Liver (tissue), 9 donors: ENCODE results near the gene MRPL21. TPM values are rescaled to one million over a fixed set of nuclear protein-coding genes. Genes with fewer than 3 reads are reported as not detected.

Experiments used
- DNase-seq: peaks from one replicate; pipeline ENCODE4 v3.0.0-alpha.2; 2017; ENCODE audit warnings: low spot score
- H3K27ac ChIP-seq, 2 donors: one replicate each; pipeline ENCODE4 v1.7.0; 2013; ENCODE audit warnings: inconsistent platforms in 2 of 2, low read length in 2 of 2, control low read depth in 1 of 2, low read depth in 1 of 2, mild to moderate bottlenecking in 1 of 2
- H3K27me3 ChIP-seq, 4 donors: one replicate each; pipeline versions ENCODE4 v1.6.1 to v1.7.0; 2013; ENCODE audit warnings: low read length in 3 of 4, inconsistent platforms in 1 of 4, mild to moderate bottlenecking in 1 of 4, moderate library complexity in 1 of 4; ENCODE audit not compliant: control insufficient read depth in 4 of 4, insufficient read depth in 4 of 4
- H3K36me3 ChIP-seq, 4 donors: one replicate each; pipeline versions ENCODE4 v1.6.1 to v1.7.0; 2013; ENCODE audit warnings: low read length in 3 of 4, mild to moderate bottlenecking in 3 of 4, low read depth in 1 of 4, moderate library complexity in 1 of 4; ENCODE audit not compliant: control insufficient read depth in 4 of 4, insufficient read depth in 3 of 4
- H3K4me1 ChIP-seq, 4 donors: one replicate each; pipeline versions ENCODE4 v1.6.1 to v1.7.0; 2013; ENCODE audit warnings: low read length in 3 of 4, mild to moderate bottlenecking in 3 of 4, moderate library complexity in 1 of 4; ENCODE audit not compliant: control insufficient read depth in 4 of 4, insufficient read depth in 4 of 4
- H3K4me3 ChIP-seq, 3 donors: one replicate each; pipeline versions ENCODE4 v1.6.1 to v1.7.0; 2013; ENCODE audit warnings: low read length in 3 of 3, control low read depth in 1 of 3, low read depth in 1 of 3, mild to moderate bottlenecking in 1 of 3
- H3K9ac ChIP-seq, 2 donors: one replicate each; pipeline ENCODE4 v1.7.0; 2013; ENCODE audit warnings: low read length in 2 of 2, mild to moderate bottlenecking in 2 of 2, moderate library complexity in 2 of 2, control low read depth in 1 of 2, low read depth in 1 of 2
- H3K9me3 ChIP-seq, 4 donors: one replicate each; pipeline versions ENCODE4 v1.6.1 to v1.7.0; 2013; ENCODE audit warnings: low read length in 3 of 4; ENCODE audit not compliant: control insufficient read depth in 4 of 4
- ATF3 ChIP-seq: IDR thresholded peaks from 2 replicates; pipeline ENCODE4 v1.6.1; 2016; ENCODE audit warnings: antibody characterized with exemption
- FOXA1 ChIP-seq: IDR thresholded peaks from 2 replicates; pipeline ENCODE4 v1.6.1; 2016; ENCODE audit warnings: antibody characterized with exemption
- FOXA2 ChIP-seq: IDR thresholded peaks from 2 replicates; pipeline ENCODE4 v1.6.1; 2016; ENCODE audit warnings: antibody characterized with exemption
- GABPA ChIP-seq, 2 donors: IDR thresholded peaks in 1 of 2; conservative IDR thresholded peaks in 1 of 2; 2 replicates each; pipeline ENCODE4 v1.6.1; 2016; ENCODE audit warnings: antibody characterized with exemption in 2 of 2, mild to moderate bottlenecking in 1 of 2, moderate library complexity in 1 of 2
- HNF4A ChIP-seq, 2 donors: conservative IDR thresholded peaks; 2 replicates each; pipeline ENCODE4 v1.6.1; 2016; ENCODE audit warnings: antibody characterized with exemption in 2 of 2, mild to moderate bottlenecking in 2 of 2
- JUND ChIP-seq, 2 donors: IDR thresholded peaks; 2 replicates each; pipeline ENCODE4 v1.6.1; 2016; ENCODE audit warnings: antibody characterized with exemption in 2 of 2
- RAD21 ChIP-seq, 2 donors: IDR thresholded peaks; 2 replicates each; pipeline ENCODE4 v1.6.1; 2016; ENCODE audit warnings: antibody characterized with exemption in 2 of 2, mild to moderate bottlenecking in 2 of 2
- SP1 ChIP-seq: IDR thresholded peaks from 2 replicates; pipeline ENCODE4 v1.6.1; 2018; ENCODE audit warnings: antibody characterized with exemption, mild to moderate bottlenecking
- YY1 ChIP-seq: IDR thresholded peaks from 2 replicates; pipeline ENCODE4 v1.6.1; 2016; ENCODE audit warnings: antibody characterized with exemption, mild to moderate bottlenecking
- ZBTB33 ChIP-seq: IDR thresholded peaks from 2 replicates; pipeline ENCODE4 v1.6.1; 2016; ENCODE audit warnings: antibody characterized with exemption
- WGBS: extraction: QIAGEN DNeasy Blood & Tissue Kit; methylation state at CpG from one replicate; pipeline ENCODE4 v1.1.7; 2013; 5-methylcytosine and 5-hydroxymethylcytosine counted together
- polyA plus RNA-seq, 2 donors: library from polyadenylated mRNA; stranded (reverse) in 1 of 2; unstranded in 1 of 2; fragments of 200-250 nt in 1 of 2; fragments of >200 nt in 1 of 2; fragmentation: Nextera tagmentation in 1 of 2; extraction: Ambion mirVana in 1 of 2; gene quantifications; one replicate each; pipeline versions ENCODE4 v1.2.1 to v1.2.3, GENCODE V29; 2013 to 2015
- total RNA-seq, 2 donors: library from RNA; depleted of rRNA; stranded (reverse); fragments of >200 nt; gene quantifications; one replicate each; pipeline ENCODE4 v1.2.3, GENCODE V29; 2014
- donor health status: healthy.
- donor health status: healthy.
- donor health status: healthy.
- donor health status: healthy.
- donor health status: healthy.

Gene MRPL21
- total and polyA plus RNA-seq, 4 donors, result 22.3 to 76.8 (median 35.4) TPM

GRCh38 chr11:68942751-68943271, 39.2 kb upstream of the MRPL21 start (continued):
- no peak for TF ChIP-seq JUND (IDR thresholded peaks at IDR 0.05)
- no peak for TF ChIP-seq FOXA2

GRCh38 chr11:68942095-68942620, 38.5 kb upstream of the MRPL21 start:
- Histone ChIP-seq H3K27ac (no peak overlapping the region), H3K9me3 (no peaks in the 10 kb centered on the region), H3K4me1 (no peaks in the 10 kb centered on the region), H3K27me3 (no peaks in the 10 kb centered on the region), H3K36me3 (peaks cover 9 to 27% (median 14%) of the 10 kb centered on the region in 4 donors), H3K4me3 (no peak overlapping the region), H3K9ac (no peak overlapping the region)
- WGBS, result 89% methylated on average over 11 of the region's 11 CpGs
- TF ChIP-seq RAD21 (IDR thresholded peaks at IDR 0.05) (no peak), HNF4A (conservative IDR thresholded peaks at IDR 0.05) (no peak)
- DNase-seq, result no peak

- H3K9ac ChIP-seq, result no peak overlapping the region
- TF ChIP-seq ATF3, result no peak
- no peaks in the 10 kb centered on the region for H3K9me3 ChIP-seq
- no peaks in the 10 kb centered on the region for H3K4me1 ChIP-seq
- H3K27me3 ChIP-seq, result no peaks in the 10 kb centered on the region
- 95% methylated on average over 18 of the region's 18 CpGs for WGBS
- peaks cover 12 to 33% (median 18%) of the 10 kb centered on the region in 4 donors for H3K36me3 ChIP-seq
- no peak overlapping the region for H3K27ac ChIP-seq
- DNase-seq, result no peak
- H3K4me3 ChIP-seq, result no peak overlapping the region
These were observed 37.9 kb upstream of the MRPL21 start for GRCh38 chr11:68941324-68942094.

- no peak overlapping the region for H3K27ac ChIP-seq
- no peaks in the 10 kb centered on the region for H3K4me1 ChIP-seq
- WGBS, result 96% methylated on average over 20 of the region's 20 CpGs
- peaks cover 12 to 40% (median 22%) of the 10 kb centered on the region in 4 donors for H3K36me3 ChIP-seq
- H3K9me3 ChIP-seq, result no peaks in the 10 kb centered on the region
- no peak overlapping the region for H3K9ac ChIP-seq
- TF ChIP-seq FOXA1 (no peak), HNF4A (conservative IDR thresholded peaks at IDR 0.05) (no peak), YY1 (no peak), ZBTB33 (no peak), RAD21 (IDR thresholded peaks at IDR 0.05) (no peak), SP1 (no peak), GABPA (IDR thresholded peaks at IDR 0.05 in 1 of 2, conservative IDR thresholded peaks at IDR 0.05 in 1 of 2) (no peak), JUND (IDR thresholded peaks at IDR 0.05) (no peak)
- H3K4me3 ChIP-seq, result no peak overlapping the region
- no peak for DNase-seq
- H3K27me3 ChIP-seq, result no peaks in the 10 kb centered on the region
These were observed 37.2 kb upstream of the MRPL21 start for GRCh38 chr11:68940651-68941323.
